Mucosa of descending colon (tissue), 3 donors: ENCODE data around the gene BCKDHA. TPM values are rescaled to one million over a fixed set of nuclear protein-coding genes. Genes with fewer than 3 reads are reported as not detected.

Source experiments
- ATAC-seq: fragments of 200-7000 bp; cut with Tn5 transposase; one replicate; pipeline ENCODE4 v1.9.1; 2020; ENCODE audit warnings: mild to moderate bottlenecking, moderate library complexity
- DNase-seq, 3 donors: peaks; one replicate each; pipeline ENCODE4 v3.0.0-alpha.2; 2020
- H3K36me3 ChIP-seq: fragments of 200-600 bp; one replicate; pipeline ENCODE4 v1.8.0; 2021; ENCODE audit warnings: low read depth, mild to moderate bottlenecking
- H3K4me1 ChIP-seq: fragments of 200-600 bp; one replicate; pipeline ENCODE4 v1.8.0; 2021; ENCODE audit warnings: low read depth, mild to moderate bottlenecking
- H3K4me3 ChIP-seq: fragments of 200-600 bp; one replicate; pipeline ENCODE4 v1.8.0; 2021; ENCODE audit warnings: mild to moderate bottlenecking
- H3K9me3 ChIP-seq: fragments of 200-600 bp; one replicate; pipeline ENCODE4 v1.8.0; 2021; ENCODE audit warnings: mild to moderate bottlenecking
- CTCF ChIP-seq: fragments of 200-600 bp; IDR thresholded peaks from one replicate; pipeline ENCODE4 v1.8.0; 2022; ENCODE audit warnings: antibody characterized with exemption, mild to moderate bottlenecking
- intact Hi-C, 2 donors: fragments of 100-400 bp; cut with DNase I in 1 of 2; cut with micrococcal nuclease in 1 of 2; formaldehyde crosslinking; loops; one replicate each; pipeline versions ENCODE4 v1.11.0 to v1.11.1; 2022; cut with DNase I, micrococcal nuclease
- total RNA-seq, 3 donors: library from RNA; stranded (reverse); fragmentation: NEBNext Ultra II Directional in 2 of 3; extraction: Animal tissue kit (Norgen Biotek cat#: 25700) in 2 of 3; gene quantifications; one replicate each; pipeline versions ENCODE4 v1.2.1 to v1.2.4, GENCODE V29; 2021 to 2023
- donor health status: DM: no; HTN: no; CAD: no; lungs with moderate emphysema.
- donor health status: DM: no; HTN: no; CAD: no.
- donor health status: DM: no; HTN: yes; CAD: no.

The BCKDHA gene
- total RNA-seq, 3 donors from 2014 or later: 16.6 to 22.5 (median 17.3) TPM

- Histone ChIP-seq H3K4me3 (peak overlapping the region; percentile 42), H3K4me1 (peaks cover 20% of the 10 kb centered on the region), H3K36me3 (no peaks in the 10 kb centered on the region), H3K9me3 (no peaks in the 10 kb centered on the region)
- intact Hi-C loops: no loop called here
- TF ChIP-seq CTCF: peak; percentile 27
- peak; percentile 30 for ATAC-seq
- DNase-seq: peak; percentile 70 to 87 (median 79)
Measured at GRCh38 chr19:41352609-41353465, 44.8 kb upstream of the BCKDHA start.

GRCh38 chr19:41353466-41354342 is 43.9 kb upstream of the BCKDHA start, which contains the start of gene TGFB1:
TSS of gene TGFB1 (minus strand) at chr19:41353922. CDS start at chr19:41353044, 878 bp downstream.
- Histone ChIP-seq H3K9me3 (no peaks in the 10 kb centered on the region), H3K36me3 (no peaks in the 10 kb centered on the region), H3K4me3 (peak within 1 kb of the TSS; percentile 42), H3K4me1 (peaks cover 20% of the 10 kb centered on the region)
- ATAC-seq (peak; percentile 80), DNase-seq (peak; percentile 84 to 94 (median 90))
- intact Hi-C loops: no loop called here
- peak; percentile 89 for TF ChIP-seq CTCF

GRCh38 chr19:41354343-41354953 is 43.2 kb upstream of the BCKDHA start:
- intact Hi-C loops: no loop called here

GRCh38 chr19:41355035-41355434 is 42.6 kb upstream of the BCKDHA start:
- no peak for ATAC-seq
- Histone ChIP-seq H3K36me3 (no peaks in the 10 kb centered on the region), H3K4me3 (no peak overlapping the region), H3K9me3 (no peaks in the 10 kb centered on the region), H3K4me1 (peaks cover 20% of the 10 kb centered on the region)
- TF ChIP-seq CTCF: no peak
- intact Hi-C loops: no loop called here
- DNase-seq: no peak

More at GRCh38 chr19:41354343-41354953, 43.2 kb upstream of the BCKDHA start:
- DNase-seq: peak in 1 of 3 donors; percentile 68
- Histone ChIP-seq H3K36me3 (no peaks in the 10 kb centered on the region), H3K4me3 (no peak overlapping the region), H3K9me3 (no peaks in the 10 kb centered on the region), H3K4me1 (peaks cover 20% of the 10 kb centered on the region)
- no peak for ATAC-seq
- TF ChIP-seq CTCF: no peak

- intact Hi-C loops: no loop called here
- TF ChIP-seq CTCF: no peak
- peaks cover 12% of the 10 kb centered on the region for H3K4me1 ChIP-seq
Measured at GRCh38 chr19:41355802-41356201, 41.8 kb upstream of the BCKDHA start.

More at GRCh38 chr19:41355802-41356201, 41.8 kb upstream of the BCKDHA start:
- Histone ChIP-seq H3K4me3 (no peak overlapping the region), H3K9me3 (no peaks in the 10 kb centered on the region), H3K36me3 (no peaks in the 10 kb centered on the region)
- DNase-seq (no peak), ATAC-seq (no peak)
